GM13977 (cell line): Measurements from ENCODE around the gene CCS.
"Not testable (repeated sequence)": the region's sequence is repeated elsewhere in the genome, so short reads cannot be mapped to it uniquely, and the experiment has no call there.

ENCODE experiments used
- DNase-seq: peaks from one replicate; pipeline ENCODE4 v3.0.0; 2012; ENCODE audit warnings: low spot score
- in situ Hi-C: fragments of 300-500 bp; cut with MboI; formaldehyde crosslinking; loops from one replicate; pipeline ENCODE4 v1.12.0; 2022; ENCODE audit warnings: low sequenced_read_pairs, low pct_unique_long_range_greater_than_20kb, mixed read lengths, inconsistent platforms; ENCODE audit not compliant: unreplicated experiment
- TF ChIP-seq, protein P1 (sequence below): IDR thresholded peaks from 2 replicates; pipeline ENCODE4 v1.5.1; 2012; ENCODE audit warnings: mild to moderate bottlenecking, control low read depth; ENCODE audit not compliant: insufficient read depth; ENCODE audit errors: extremely low read depth, missing control alignments

Gene CCS

DNA sequence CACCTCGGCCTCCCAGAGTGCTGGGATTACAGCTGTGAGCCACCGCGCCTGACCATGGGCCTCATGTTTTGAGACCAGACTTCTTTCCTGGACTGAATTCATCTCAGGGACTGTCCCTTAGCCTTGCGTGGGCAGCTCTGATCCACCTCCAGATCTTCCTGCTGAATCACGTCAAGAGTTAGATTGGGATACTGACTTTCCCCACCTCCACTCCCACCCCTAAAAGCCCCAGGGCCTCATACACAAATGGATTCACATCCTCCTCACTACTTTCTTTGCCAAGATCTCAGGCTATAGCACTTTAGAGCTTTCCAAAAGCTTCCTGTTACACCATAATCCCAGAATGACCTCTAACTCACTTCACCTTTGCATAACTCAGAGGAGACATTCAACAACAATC is 12.2 kb upstream of the CCS start:
- DNase-seq = no peak
- in situ Hi-C loops = no loop called here
- TF ChIP-seq, protein P1, sequence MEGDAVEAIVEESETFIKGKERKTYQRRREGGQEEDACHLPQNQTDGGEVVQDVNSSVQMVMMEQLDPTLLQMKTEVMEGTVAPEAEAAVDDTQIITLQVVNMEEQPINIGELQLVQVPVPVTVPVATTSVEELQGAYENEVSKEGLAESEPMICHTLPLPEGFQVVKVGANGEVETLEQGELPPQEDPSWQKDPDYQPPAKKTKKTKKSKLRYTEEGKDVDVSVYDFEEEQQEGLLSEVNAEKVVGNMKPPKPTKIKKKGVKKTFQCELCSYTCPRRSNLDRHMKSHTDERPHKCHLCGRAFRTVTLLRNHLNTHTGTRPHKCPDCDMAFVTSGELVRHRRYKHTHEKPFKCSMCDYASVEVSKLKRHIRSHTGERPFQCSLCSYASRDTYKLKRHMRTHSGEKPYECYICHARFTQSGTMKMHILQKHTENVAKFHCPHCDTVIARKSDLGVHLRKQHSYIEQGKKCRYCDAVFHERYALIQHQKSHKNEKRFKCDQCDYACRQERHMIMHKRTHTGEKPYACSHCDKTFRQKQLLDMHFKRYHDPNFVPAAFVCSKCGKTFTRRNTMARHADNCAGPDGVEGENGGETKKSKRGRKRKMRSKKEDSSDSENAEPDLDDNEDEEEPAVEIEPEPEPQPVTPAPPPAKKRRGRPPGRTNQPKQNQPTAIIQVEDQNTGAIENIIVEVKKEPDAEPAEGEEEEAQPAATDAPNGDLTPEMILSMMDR = no peak

- in situ Hi-C loops = no loop called here
Observed at GRCh38 chr11:66581261-66581660, 11.7 kb upstream of the CCS start.

GRCh38 chr11:66582565-66583147 is 10.3 kb upstream of the CCS start:
- DNase-seq, in situ Hi-C loops: not testable (repeated sequence)

More at GRCh38 chr11:66581261-66581660, 11.7 kb upstream of the CCS start:
- DNase-seq = no peak
- TF ChIP-seq, protein P1 = no peak

DNA sequence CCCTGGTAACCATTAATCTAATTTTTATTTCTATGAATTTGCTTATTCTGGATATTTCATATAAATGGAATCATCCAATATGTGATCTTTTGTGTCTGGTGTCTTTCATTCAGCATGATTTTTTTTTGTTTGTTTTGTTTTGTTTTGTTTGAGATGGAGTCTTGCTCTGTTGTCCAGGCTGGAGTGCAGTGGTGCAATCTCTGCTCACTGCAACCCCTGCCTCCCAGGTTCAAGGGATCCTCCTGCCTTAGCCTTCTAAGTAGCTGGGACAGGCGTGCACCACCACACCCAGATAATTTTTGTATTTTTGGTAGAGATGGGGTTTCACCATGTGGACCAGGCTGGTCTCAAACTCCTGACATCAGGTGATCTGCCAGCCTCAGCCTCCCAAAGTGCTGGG is 7.5 kb upstream of the CCS start:
- in situ Hi-C loops, DNase-seq: not testable (repeated sequence)

GRCh38 chr11:66586136-66586535 is 6.8 kb upstream of the CCS start:
- no peak for DNase-seq
- in situ Hi-C loops = no loop called here

DNA sequence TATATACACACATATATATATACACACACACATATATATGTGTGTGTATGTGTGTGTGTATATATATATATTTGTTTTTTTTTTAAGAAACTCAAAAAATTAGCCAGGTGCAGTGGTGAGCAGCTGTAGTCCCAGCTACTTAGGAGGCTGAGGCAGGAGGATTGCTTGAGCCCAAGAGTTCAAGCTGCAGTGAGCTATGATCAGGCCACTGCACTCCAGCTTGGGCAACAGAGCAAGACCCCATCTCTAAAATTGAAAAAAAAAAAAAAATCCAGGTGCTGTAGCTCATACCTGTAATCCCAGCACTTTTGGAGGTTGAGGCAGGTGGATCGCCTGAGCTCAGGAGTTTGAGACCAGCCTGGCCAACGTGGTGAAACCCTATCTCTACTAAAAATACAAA is 3.7 kb upstream of the CCS start:
- in situ Hi-C loops = not testable (repeated sequence)

More at GRCh38 chr11:66586136-66586535, 6.8 kb upstream of the CCS start:
- TF ChIP-seq, protein P1 = no peak

GRCh38 chr11:66589996-66590675 is 2.8 kb upstream of the CCS start:
- no peak for DNase-seq
- TF ChIP-seq, protein P1 = no peak

More for the DNA sequence above, 3.7 kb upstream of the CCS start:
- not testable (repeated sequence) for DNase-seq

GRCh38 chr11:66591175-66591574 is 1.8 kb upstream of the CCS start:
- TF ChIP-seq, protein P1 = no peak
- in situ Hi-C loops = no loop called here
- no peak for DNase-seq

More at GRCh38 chr11:66589996-66590675, 2.8 kb upstream of the CCS start:
- in situ Hi-C loops = no loop called here
